Colonic mucosa (tissue), 4 donors: ENCODE measurements around the gene MCM10. TPM values are rescaled to one million over a fixed set of nuclear protein-coding genes. Genes with fewer than 3 reads are reported as not detected.

Experiments
- DNase-seq: peaks from one replicate; pipeline ENCODE4 v3.0.0-alpha.2; 2020
- H3K27ac ChIP-seq: fragments of 200-600 bp; one replicate; pipeline ENCODE4 v1.8.0; 2021
- H3K27me3 ChIP-seq: fragments of 200-600 bp; one replicate; pipeline ENCODE4 v1.8.0; 2021
- H3K36me3 ChIP-seq: fragments of 200-600 bp; one replicate; pipeline ENCODE4 v1.8.0; 2021
- H3K4me1 ChIP-seq: fragments of 200-600 bp; one replicate; pipeline ENCODE4 v1.8.0; 2021; ENCODE audit warnings: mild to moderate bottlenecking
- H3K4me3 ChIP-seq: fragments of 200-600 bp; one replicate; pipeline ENCODE4 v1.8.0; 2021
- H3K9ac ChIP-seq, 2 donors: one replicate each; pipeline ENCODE4 v1.7.0; 2013; ENCODE audit warnings: control low read depth in 2 of 2, low read depth in 2 of 2, low read length in 2 of 2
- H3K9me3 ChIP-seq: fragments of 200-600 bp; one replicate; pipeline ENCODE4 v1.8.0; 2021
- intact Hi-C: fragments of 100-400 bp; cut with DNase I; formaldehyde crosslinking; loops from one replicate; pipeline ENCODE4 v1.14.1; 2022
- total RNA-seq, 2 donors: library from RNA; stranded (reverse); fragmentation: NEBNext Ultra II Directional in 1 of 2; extraction: Animal tissue kit (Norgen Biotek cat#: 25700) in 1 of 2; gene quantifications; one replicate each; pipeline ENCODE4 v1.2.1, GENCODE V29; 2021
- TF ChIP-seq, protein P1 (sequence below): fragments of 200-600 bp; IDR thresholded peaks from one replicate; pipeline ENCODE4 v1.8.0; 2022; ENCODE audit warnings: antibody characterized with exemption, mild to moderate bottlenecking
- donor health status: healthy.
- donor health status: DM: no; HTN: no; CAD: no.
- donor health status: DM: no; HTN: no; CAD: no.

The MCM10 gene
- total RNA-seq, 2 donors from 2014 or later: 2.4 to 21.0 TPM

DNA sequence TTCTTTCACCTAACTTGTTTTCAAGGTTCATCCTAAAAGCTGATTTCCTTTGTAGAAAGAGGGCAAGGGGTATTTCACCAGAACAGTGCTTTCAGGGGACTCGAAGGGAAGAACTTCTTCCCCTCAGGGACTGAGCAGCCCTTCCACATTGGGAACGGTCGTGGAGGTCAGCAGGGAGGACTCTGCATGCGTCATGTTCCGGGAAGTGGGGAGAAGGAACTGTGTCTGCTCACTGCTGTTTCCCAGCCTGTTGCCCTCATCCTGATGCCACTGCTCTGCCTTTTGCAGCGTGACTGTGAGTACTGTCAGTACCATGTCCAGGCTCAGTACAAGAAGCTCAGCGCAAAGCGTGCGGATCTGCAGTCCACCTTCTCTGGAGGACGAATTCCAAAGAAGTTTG lies 27.2 kb downstream of the MCM10 start:
- no peaks in the 10 kb centered on the region for H3K9me3 ChIP-seq
- H3K9ac ChIP-seq: no peak overlapping the region
- no peak overlapping the region for H3K4me3 ChIP-seq
- DNase-seq: no peak
- no peaks in the 10 kb centered on the region for H3K36me3 ChIP-seq
- H3K27ac ChIP-seq: no peak overlapping the region
- no peaks in the 10 kb centered on the region for H3K4me1 ChIP-seq
- H3K27me3 ChIP-seq: no peaks in the 10 kb centered on the region
- TF ChIP-seq, protein P1, sequence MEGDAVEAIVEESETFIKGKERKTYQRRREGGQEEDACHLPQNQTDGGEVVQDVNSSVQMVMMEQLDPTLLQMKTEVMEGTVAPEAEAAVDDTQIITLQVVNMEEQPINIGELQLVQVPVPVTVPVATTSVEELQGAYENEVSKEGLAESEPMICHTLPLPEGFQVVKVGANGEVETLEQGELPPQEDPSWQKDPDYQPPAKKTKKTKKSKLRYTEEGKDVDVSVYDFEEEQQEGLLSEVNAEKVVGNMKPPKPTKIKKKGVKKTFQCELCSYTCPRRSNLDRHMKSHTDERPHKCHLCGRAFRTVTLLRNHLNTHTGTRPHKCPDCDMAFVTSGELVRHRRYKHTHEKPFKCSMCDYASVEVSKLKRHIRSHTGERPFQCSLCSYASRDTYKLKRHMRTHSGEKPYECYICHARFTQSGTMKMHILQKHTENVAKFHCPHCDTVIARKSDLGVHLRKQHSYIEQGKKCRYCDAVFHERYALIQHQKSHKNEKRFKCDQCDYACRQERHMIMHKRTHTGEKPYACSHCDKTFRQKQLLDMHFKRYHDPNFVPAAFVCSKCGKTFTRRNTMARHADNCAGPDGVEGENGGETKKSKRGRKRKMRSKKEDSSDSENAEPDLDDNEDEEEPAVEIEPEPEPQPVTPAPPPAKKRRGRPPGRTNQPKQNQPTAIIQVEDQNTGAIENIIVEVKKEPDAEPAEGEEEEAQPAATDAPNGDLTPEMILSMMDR: no peak
- intact Hi-C loops: no loop called here

DNA sequence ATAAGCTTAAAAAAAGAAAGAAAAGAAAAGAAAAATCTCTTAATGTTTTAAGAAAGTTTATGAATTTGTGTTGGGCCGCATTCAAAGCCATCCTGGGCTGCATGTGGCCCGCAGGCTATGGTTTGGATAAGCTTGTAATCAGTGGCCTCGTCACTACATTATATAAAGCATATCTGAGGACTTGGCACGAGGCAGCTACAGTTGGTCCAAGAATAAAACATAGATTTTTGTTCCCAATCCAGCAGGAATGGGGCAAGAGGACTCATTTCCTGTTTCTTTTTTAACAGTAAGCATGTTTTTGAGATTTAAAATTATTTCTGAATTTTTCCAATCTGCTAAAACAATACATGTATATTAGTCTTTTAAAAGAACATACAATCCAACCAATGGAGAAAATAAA lies 28.6 kb downstream of the MCM10 start:
- no peaks in the 10 kb centered on the region for H3K36me3 ChIP-seq
- no peaks in the 10 kb centered on the region for H3K4me1 ChIP-seq
- no peak overlapping the region for H3K27ac ChIP-seq
- H3K9ac ChIP-seq: no peak overlapping the region
- DNase-seq: no peak
- H3K9me3 ChIP-seq: no peaks in the 10 kb centered on the region
- no peaks in the 10 kb centered on the region for H3K27me3 ChIP-seq
- intact Hi-C loops: no loop called here
- TF ChIP-seq, protein P1: no peak
- H3K4me3 ChIP-seq: no peak overlapping the region

DNA sequence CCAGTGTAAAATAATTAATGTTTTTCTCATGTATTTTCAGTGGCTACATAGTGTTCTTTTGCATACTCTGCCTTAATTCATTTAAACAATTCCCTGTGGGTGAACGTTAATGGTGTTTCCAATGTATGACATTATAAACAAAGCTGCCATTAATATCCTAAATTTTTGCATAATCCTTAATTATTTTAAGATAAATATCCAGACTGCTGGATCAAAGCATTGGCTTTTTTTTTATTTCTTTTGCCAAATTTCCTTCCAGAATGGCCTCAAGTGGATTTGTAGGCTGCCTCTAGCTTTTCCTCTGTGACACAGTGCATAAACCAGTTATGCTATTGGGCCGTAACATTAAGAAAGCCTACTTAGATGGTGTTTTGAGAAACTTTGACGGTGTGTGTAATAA lies 29.5 kb downstream of the MCM10 start:
- no peaks in the 10 kb centered on the region for H3K9me3 ChIP-seq
- H3K27ac ChIP-seq: no peak overlapping the region
- H3K4me3 ChIP-seq: no peak overlapping the region
- H3K36me3 ChIP-seq: no peaks in the 10 kb centered on the region
- DNase-seq: no peak
- no peak overlapping the region for H3K9ac ChIP-seq
- no peaks in the 10 kb centered on the region for H3K4me1 ChIP-seq
- TF ChIP-seq, protein P1: no peak
- intact Hi-C loops: no loop called here
- no peaks in the 10 kb centered on the region for H3K27me3 ChIP-seq

DNA sequence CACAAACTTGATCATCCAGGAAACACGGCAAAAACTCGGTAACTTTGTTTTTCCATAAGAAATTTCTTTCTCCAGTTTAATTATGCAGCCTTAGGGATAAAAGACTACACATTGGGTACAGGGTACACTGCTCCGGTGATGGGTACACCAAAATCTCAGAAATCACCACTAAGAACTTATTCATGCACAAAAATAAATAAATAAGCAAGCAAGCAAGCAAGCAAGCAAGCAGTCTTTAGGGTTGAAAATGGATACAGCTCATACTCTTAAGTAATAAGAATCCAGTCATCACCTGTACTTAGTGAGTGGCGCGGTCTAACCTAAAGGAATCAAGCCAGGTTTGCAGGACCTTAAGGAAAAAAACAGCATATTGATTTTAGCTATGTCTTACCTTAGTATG lies 30.0 kb downstream of the MCM10 start:
- Histone ChIP-seq H3K4me3 (no peak overlapping the region), H3K9me3 (no peaks in the 10 kb centered on the region), H3K9ac (no peak overlapping the region), H3K4me1 (no peaks in the 10 kb centered on the region), H3K27me3 (no peaks in the 10 kb centered on the region), H3K27ac (no peak overlapping the region), H3K36me3 (no peaks in the 10 kb centered on the region)
- TF ChIP-seq, protein P1: no peak
- no peak for DNase-seq
- intact Hi-C loops: no loop called here

DNA sequence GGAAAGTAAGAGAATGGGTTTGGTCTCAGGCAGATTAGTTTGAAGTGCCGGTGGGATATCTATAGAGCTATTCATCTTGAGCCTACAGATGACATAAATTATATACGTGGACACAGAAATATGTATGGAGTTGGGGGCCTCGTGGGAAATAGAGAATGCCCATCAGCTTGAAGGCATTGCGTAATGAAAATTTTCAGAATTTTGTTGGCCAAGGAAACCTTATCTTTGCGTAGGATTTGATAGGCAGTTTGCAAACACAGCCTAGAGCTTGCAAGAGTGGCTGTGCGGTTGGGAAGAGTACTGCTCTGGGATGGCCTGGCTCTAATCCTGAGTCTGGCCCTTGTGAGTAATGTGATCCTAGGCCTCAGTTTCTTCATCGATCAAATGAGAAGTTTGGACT lies 32.3 kb downstream of the MCM10 start:
- TF ChIP-seq, protein P1: no peak
- Histone ChIP-seq H3K4me1 (no peaks in the 10 kb centered on the region), H3K4me3 (no peak overlapping the region), H3K27ac (no peak overlapping the region), H3K36me3 (no peaks in the 10 kb centered on the region), H3K9ac (no peak overlapping the region), H3K9me3 (no peaks in the 10 kb centered on the region), H3K27me3 (no peaks in the 10 kb centered on the region)
- intact Hi-C loops: no loop called here
- no peak for DNase-seq

DNA sequence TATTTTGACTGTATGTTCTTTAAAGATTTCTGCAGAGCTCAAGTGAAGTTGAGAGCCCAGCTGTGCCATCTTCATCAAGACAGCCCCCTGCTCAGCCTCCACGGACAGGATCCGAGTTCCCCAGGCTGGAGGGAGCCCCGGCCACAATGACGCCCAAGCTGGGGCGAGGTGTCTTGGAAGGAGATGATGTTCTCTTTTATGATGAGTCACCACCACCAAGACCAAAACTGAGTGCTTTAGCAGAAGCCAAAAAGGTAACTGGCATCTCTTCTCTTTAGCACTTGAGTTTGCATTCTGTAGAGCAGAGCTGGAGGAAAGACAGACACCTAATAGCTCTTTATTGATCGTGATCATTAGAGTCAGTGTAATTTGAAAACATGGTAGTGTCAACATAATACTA lies 33.7 kb downstream of the MCM10 start:
- Histone ChIP-seq H3K4me3 (no peak overlapping the region), H3K9ac (no peak overlapping the region), H3K27ac (no peak overlapping the region), H3K4me1 (no peaks in the 10 kb centered on the region), H3K9me3 (no peaks in the 10 kb centered on the region), H3K36me3 (no peaks in the 10 kb centered on the region), H3K27me3 (no peaks in the 10 kb centered on the region)
- TF ChIP-seq, protein P1: no peak
- intact Hi-C loops: no loop called here
- no peak for DNase-seq
